Urinary bladder (tissue), 4 donors: ENCODE results near the gene PPP1R3G. TPM values are rescaled to one million over a fixed set of nuclear protein-coding genes. Genes with fewer than 3 reads are reported as not detected.

Source experiments
- DNase-seq: peaks from one replicate; pipeline ENCODE4 v3.0.0-alpha.2; 2015; ENCODE audit errors: extremely low spot score
- H3K27ac ChIP-seq: one replicate; pipeline ENCODE4 v1.5.1; 2013; ENCODE audit warnings: low read depth, mild to moderate bottlenecking, moderate library complexity
- H3K36me3 ChIP-seq: one replicate; pipeline ENCODE4 v1.6.1; 2013; ENCODE audit warnings: mild to moderate bottlenecking, moderate library complexity; ENCODE audit not compliant: insufficient read depth
- H3K4me1 ChIP-seq: one replicate; pipeline ENCODE4 v1.6.1; 2013; ENCODE audit warnings: mild to moderate bottlenecking, moderate library complexity; ENCODE audit not compliant: insufficient read depth
- H3K4me3 ChIP-seq: one replicate; pipeline ENCODE4 v1.5.1; 2013; ENCODE audit warnings: low read depth, low read length
- WGBS: extraction: QIAGEN DNeasy Blood & Tissue Kit; methylation state at CpG from one replicate; pipeline ENCODE4 v1.1.7; 2013; 5-methylcytosine and 5-hydroxymethylcytosine counted together
- polyA plus RNA-seq: library from polyadenylated mRNA; stranded (reverse); fragments of 200-250 nt; gene quantifications from one replicate; pipeline ENCODE4 v1.2.3, GENCODE V29; 2013
- total RNA-seq: library from RNA; depleted of rRNA; stranded (reverse); fragments of >200 nt; gene quantifications from one replicate; pipeline ENCODE4 v1.2.3, GENCODE V29; 2014
- donor health status: healthy with polysubstance abuse.
- donor health status: healthy.

Gene PPP1R3G
- 4.7 TPM for total RNA-seq
- 5.1 TPM for polyA plus RNA-seq

DNA sequence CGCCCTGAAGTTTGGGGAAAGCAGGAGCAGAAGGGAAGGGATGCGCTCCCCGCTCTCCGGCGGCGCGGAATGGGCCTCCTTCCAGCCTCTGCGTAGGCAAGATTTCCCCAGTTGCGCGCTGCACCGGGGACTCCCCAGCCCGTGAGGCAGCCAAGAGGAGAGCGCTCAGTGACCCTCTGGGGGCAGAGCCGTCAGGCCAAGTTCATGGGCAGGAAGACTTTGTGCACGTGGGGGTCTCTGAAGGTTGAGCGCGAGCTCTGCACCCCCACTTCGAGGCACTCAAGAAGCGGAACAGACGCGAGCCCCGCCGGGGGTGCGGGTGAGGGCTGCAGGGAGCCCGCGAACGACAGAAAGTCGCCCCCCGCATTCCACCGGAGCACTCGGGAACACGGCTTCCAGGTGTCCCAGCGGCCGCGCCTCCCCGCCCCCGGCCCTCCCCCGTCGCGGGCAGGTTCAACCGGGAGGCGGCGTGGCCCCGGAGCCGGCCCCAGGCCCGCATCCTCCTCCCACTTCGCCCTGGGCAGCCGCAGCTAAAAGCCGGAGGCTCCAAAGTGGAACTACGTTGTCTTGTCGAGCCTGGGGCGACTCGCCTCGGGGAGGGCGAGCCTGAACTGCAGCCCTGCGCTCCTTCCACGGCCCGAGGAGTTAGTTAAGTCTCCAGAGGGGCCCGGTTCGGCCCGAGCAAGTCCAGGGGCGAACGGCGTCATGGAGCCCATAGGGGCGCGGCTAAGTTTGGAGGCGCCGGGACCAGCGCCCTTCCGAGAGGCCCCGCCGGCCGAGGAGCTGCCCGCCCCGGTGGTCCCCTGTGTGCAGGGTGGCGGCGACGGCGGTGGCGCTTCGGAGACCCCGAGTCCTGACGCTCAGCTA is at the start of gene PPP1R3G:
Gene PPP1R3G, plus strand, starts transcription at position 561 of the 867 bp plus-strand sequence. Its CDS starts 145 bp downstream, at position 706.
- WGBS = under 1% methylated on average over 83 of the region's 83 CpGs
- H3K4me1 ChIP-seq = no peaks in the 10 kb centered on the region
- peak within 1 kb of the TSS; percentile 89 for H3K27ac ChIP-seq
- no peaks in the 10 kb centered on the region for H3K36me3 ChIP-seq
- no peak for DNase-seq
- peak within 1 kb of the TSS; percentile 64 for H3K4me3 ChIP-seq

DNA sequence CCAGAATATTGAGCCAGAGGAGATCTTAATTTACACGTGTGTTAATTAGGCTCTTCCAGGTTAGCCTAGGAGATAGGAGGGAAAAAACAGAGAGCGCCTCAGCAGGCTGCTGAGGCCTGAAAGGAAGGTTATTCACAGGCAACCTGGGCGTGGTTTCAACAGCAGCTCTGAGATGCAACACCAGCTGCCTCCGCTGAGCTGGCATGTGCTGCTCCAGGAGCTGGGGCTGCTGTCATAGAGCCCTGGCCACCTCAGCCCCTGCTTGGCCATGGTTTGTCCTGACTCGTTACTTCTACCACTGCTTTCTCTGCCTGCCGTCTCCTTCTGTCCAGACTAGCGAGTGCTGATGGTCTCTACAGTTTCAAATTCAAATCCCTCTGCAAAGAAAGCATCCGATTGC is 48.9 kb upstream of the PPP1R3G start:
- Histone ChIP-seq H3K4me3 (no peak overlapping the region), H3K27ac (no peak overlapping the region), H3K36me3 (no peaks in the 10 kb centered on the region), H3K4me1 (no peaks in the 10 kb centered on the region)
- WGBS = 61% methylated on average over 8 of the region's 8 CpGs
- no peak for DNase-seq

DNA sequence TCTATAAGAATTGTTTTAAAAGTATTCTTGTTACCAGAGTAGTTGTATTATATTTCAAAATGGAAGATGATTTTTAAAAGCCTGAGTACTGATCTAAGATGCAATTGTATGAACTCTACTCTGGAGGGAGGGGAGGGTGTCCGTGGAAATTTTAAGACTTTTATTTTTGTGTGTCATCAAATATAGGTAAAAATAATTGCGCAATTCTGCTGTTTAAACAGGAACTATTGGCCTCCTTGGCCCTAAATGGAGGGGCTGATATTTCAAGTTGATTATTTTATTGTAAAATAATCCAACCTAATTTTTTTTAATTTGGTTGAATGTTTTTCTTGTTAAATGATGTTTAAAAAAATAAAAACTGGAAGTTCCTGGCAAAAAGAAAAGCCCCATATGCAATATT is 43.2 kb upstream of the PPP1R3G start:
- DNase-seq = no peak
- no peak overlapping the region for H3K27ac ChIP-seq
- H3K4me1 ChIP-seq = no peaks in the 10 kb centered on the region
- no peaks in the 10 kb centered on the region for H3K36me3 ChIP-seq
- 40% methylated on average over 2 of the region's 2 CpGs for WGBS
- H3K4me3 ChIP-seq = no peak overlapping the region

DNA sequence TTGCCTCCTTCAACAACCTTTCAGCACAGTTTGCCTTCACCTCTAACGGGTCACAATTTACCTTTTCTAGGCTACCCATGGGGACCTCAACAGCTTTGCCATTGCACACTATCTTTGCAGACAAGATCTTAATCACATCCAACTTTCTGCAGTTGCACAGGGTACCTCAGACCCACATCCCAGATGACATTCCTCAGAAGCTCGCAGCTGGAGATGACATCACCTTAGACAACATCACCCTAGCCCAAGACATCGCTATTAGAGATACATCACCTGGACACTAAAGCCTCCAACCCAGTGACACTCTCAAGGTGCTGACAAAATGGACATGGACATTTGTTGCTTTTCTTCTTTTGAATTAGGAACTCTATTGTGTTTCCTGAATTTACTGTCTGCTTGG is 42.7 kb upstream of the PPP1R3G start:
- H3K36me3 ChIP-seq = no peaks in the 10 kb centered on the region
- no peak for DNase-seq
- no peak overlapping the region for H3K27ac ChIP-seq
- H3K4me3 ChIP-seq = no peak overlapping the region
- H3K4me1 ChIP-seq = no peaks in the 10 kb centered on the region
- WGBS = 81% methylated on average over 3 of the region's 3 CpGs

DNA sequence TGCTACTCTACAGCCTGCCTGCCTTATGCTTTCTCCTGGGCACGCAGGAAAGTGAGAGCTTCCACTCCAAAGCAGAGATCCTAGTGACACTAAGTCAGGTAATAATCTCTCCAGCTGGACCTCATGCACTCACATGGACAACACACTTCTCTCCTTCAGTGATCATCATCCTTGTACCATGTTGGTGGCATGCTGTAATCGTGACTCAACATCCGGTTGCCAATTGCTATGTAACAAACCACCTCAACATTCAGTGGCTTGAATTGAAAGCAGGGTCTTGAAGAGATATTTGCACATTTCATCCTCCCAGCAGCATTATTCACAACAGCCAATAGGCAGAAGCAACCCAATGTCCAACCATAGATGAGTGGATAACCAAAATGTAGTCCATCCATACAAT is 40.3 kb upstream of the PPP1R3G start:
- H3K4me3 ChIP-seq = no peak overlapping the region
- H3K27ac ChIP-seq = no peak overlapping the region
- no peaks in the 10 kb centered on the region for H3K4me1 ChIP-seq
- no peak for DNase-seq
- 78% methylated on average over 3 of the region's 3 CpGs for WGBS
- H3K36me3 ChIP-seq = no peaks in the 10 kb centered on the region

DNA sequence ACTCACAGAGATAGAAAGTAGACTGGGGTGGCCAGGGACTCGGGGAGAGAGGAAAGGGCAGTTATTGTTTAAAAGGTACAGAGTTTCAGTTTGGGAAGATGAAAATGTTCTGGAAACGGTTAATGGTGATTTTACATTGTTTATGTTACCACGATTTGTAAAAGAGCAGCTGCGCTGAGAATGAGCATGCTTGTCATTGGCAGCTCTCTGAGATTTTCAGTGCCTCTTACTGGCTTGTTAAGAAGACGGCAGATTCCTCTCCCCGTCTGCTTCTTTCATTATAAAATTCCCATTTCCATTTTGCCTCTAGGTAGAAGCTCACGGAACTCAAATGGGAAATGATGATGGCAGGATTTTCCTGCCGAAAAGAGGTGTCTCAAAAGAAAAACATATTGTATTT is 39.7 kb upstream of the PPP1R3G start:
- Histone ChIP-seq H3K4me3 (no peak overlapping the region), H3K4me1 (no peaks in the 10 kb centered on the region), H3K36me3 (no peaks in the 10 kb centered on the region), H3K27ac (no peak overlapping the region)
- no peak for DNase-seq
- WGBS = 20% methylated on average over 8 of the region's 8 CpGs

DNA sequence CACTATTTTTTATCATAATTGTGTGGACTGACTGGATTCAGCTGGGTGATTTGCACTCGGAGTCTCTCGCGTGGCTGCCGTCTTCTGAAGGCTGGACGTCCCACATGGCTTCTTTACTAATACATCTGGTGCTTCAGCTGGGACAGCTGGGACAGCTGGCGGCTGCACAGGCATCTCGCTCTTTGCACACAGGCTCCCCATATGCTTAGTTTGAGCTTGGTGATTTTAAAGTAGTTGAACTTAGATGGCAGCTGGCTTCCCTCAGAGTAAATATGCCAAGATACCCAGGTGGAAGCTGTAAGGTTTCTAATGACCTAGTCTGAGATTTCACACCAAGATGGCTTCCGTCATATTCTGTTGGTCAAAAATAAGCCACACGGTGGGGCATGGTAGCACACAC is 38.7 kb upstream of the PPP1R3G start:
- DNase-seq = no peak
- H3K4me1 ChIP-seq = no peaks in the 10 kb centered on the region
- no peak overlapping the region for H3K27ac ChIP-seq
- no peaks in the 10 kb centered on the region for H3K36me3 ChIP-seq
- WGBS = 59% methylated on average over 9 of the region's 9 CpGs
- H3K4me3 ChIP-seq = no peak overlapping the region

DNA sequence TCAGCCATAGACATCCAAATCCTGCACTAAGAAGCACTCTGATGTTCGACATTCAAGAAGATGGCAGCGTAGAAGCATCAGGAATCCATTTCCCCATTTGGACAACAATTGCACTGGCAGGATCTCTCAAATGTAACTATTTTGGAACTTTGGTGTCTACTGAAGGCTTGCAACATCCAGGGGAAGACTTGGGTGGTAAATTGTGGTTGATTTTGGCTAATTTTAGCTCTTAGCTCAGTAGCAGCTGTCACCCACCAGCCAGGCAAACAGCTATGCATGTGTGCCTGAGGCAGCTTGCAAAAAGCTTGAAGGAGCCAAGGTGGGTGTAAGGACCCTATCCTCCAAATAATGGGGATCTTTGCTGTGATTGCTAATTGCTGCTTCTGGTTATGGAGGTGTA is 35.1 kb upstream of the PPP1R3G start:
- H3K27ac ChIP-seq = no peak overlapping the region
- no peaks in the 10 kb centered on the region for H3K4me1 ChIP-seq
- H3K36me3 ChIP-seq = no peaks in the 10 kb centered on the region
- DNase-seq = no peak
- 94% methylated on average over 2 of the region's 2 CpGs for WGBS
- H3K4me3 ChIP-seq = no peak overlapping the region

DNA sequence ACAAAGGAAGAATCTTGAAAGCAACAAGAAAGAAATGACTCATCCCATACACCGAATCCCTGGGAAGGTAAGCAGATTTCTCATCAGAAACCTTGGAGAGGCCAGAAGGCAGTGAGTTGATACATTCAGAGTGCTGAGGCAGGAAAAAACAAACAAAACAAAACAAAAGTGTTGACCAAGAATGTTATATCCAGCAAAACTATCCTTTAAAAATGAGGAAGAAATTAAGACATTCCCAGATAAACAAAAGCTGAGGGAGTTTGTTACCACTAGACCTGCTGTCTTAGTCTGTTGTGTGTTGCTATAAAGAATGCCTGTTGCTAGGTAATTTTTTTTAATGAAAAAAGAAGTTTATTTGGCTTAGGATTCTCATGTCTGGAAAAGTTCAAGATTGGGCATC is 33.7 kb upstream of the PPP1R3G start:
- H3K4me3 ChIP-seq = no peak overlapping the region
- no peaks in the 10 kb centered on the region for H3K36me3 ChIP-seq
- H3K27ac ChIP-seq = no peak overlapping the region
- no peaks in the 10 kb centered on the region for H3K4me1 ChIP-seq
- WGBS = 97% methylated on average over 1 of the region's 1 CpG
- no peak for DNase-seq

DNA sequence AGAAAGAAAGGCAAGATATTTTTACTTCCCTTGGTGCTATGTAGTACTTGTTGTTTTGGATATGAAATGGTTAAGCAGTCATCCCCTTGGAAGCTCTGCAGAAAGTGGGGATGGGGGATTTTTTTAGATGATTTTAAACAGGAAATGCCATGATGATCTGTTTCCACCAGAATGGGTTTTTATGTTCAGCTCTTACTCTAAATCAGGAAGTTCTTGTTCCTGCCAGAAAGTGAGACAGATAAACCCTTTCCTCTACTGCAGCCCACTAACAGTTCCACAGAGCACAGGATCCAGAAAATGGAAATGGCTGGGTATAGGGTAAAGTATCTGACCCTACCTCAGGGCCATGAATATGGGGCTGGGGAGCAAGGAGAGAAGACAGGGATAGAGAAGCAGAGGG is 32.1 kb upstream of the PPP1R3G start:
- Histone ChIP-seq H3K36me3 (no peaks in the 10 kb centered on the region), H3K27ac (no peak overlapping the region), H3K4me1 (no peaks in the 10 kb centered on the region), H3K4me3 (no peak overlapping the region)
- no peak for DNase-seq

DNA sequence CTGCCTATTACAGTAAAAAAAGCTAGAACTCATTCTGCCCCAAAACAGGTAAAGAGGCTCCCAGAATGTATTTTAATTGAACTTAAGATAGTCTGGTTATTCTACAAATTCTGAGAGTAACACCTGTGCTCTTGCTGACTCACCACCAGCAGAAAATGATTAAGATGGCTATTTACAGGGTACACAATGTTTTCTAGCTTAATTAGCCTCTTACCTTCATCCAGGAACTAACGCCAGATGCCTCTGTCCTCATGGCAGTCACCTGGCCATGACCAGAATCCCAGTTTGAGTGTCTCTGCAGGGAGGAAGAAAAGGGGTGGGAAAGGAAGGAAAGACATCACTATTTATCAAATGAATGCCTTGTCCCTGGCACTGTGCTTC is 31.3 kb upstream of the PPP1R3G start:
- no peaks in the 10 kb centered on the region for H3K4me1 ChIP-seq
- H3K4me3 ChIP-seq = no peak overlapping the region
- H3K36me3 ChIP-seq = no peaks in the 10 kb centered on the region
- no peak for DNase-seq
- H3K27ac ChIP-seq = no peak overlapping the region
- WGBS = 63% methylated on average over 1 of the region's 1 CpG

DNA sequence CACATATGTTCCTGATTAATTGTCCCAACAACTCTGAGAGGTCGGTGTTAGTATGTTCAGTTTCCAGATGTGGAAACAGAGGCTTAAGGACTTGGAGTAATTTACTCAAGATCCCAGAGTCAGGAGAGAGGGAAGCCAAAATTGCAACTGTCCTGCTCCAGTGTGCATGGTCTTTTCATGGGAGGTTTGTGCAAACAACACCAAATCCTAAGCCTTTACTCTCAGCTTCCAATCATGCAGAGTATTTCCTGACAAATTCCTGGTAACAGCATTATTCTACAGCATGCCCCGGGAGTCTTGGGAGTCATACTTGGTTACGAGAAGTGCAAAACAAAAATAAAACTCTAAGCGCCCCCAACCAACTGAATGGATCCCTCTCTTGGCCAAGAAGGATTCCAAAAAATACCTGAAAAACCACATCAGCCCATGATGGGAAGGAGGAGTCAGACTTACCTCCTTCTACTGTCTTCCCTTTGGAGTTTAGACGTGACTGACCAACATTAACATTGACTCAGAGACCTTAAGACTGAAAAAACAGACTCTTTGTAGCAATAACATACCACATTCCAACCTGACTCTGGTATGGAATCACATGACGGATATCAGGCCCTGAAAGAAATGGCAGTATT is 30.8 kb upstream of the PPP1R3G start:
- Histone ChIP-seq H3K4me3 (no peak overlapping the region), H3K4me1 (no peaks in the 10 kb centered on the region), H3K36me3 (no peaks in the 10 kb centered on the region), H3K27ac (no peak overlapping the region)
- WGBS = 57% methylated on average over 6 of the region's 6 CpGs
- no peak for DNase-seq

DNA sequence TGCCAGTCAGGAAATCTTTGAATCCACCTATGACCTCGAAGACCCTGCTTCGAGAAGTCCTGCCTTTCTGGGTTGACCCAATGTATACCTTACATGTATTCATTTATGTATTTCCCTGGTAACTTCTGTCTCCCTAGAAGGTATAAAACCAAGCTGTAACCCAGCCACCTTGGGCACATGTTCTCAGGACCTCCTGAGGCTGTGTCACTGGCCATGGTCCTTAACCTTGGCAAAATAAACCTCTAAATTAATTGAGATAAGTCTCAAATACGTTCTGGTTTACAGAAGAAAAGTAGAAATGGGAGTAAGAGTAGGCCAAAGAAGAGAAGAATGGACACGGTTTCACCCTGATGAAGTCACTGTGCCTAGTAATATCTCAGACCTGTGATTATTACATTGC is 30.0 kb upstream of the PPP1R3G start:
- no peak for DNase-seq
- no peaks in the 10 kb centered on the region for H3K36me3 ChIP-seq
- H3K27ac ChIP-seq = no peak overlapping the region
- H3K4me1 ChIP-seq = no peaks in the 10 kb centered on the region
- H3K4me3 ChIP-seq = no peak overlapping the region
- 93% methylated on average over 4 of the region's 4 CpGs for WGBS

DNA sequence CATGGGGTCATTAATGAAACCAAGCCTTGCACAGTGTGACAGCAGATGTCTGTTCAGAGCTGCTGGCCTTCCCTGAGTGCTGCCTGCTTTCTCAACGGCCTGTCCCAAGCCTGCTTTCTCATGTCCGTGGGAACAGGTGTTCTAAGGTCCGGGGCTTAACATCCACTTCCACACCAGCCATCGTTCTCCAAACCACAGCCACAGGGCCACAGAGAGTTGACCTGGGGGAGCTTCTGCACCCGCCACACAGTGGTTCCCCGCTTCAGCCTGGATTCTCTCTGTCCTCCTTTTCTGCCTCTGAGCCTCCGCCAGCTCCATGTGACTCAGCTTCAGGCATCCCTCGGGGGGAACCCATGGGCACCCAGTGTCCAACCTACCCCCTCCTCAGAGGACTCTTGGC is 26.9 kb upstream of the PPP1R3G start:
- Histone ChIP-seq H3K36me3 (no peaks in the 10 kb centered on the region), H3K4me1 (no peaks in the 10 kb centered on the region), H3K4me3 (no peak overlapping the region), H3K27ac (no peak overlapping the region)
- WGBS = 68% methylated on average over 8 of the region's 8 CpGs
- DNase-seq = no peak
